HG03575 (cell line): ENCODE measurements around the gene EPN3.

ENCODE experiments used
- ATAC-seq: cut with Tn5 transposase; IDR thresholded peaks from one replicate; pipeline ENCODE4 v1.9.1; 2021; ENCODE audit not compliant: unreplicated experiment, insufficient number of reproducible peaks, low FRiP score; ENCODE audit errors: extremely low read depth

EPN3 gene

DNA sequence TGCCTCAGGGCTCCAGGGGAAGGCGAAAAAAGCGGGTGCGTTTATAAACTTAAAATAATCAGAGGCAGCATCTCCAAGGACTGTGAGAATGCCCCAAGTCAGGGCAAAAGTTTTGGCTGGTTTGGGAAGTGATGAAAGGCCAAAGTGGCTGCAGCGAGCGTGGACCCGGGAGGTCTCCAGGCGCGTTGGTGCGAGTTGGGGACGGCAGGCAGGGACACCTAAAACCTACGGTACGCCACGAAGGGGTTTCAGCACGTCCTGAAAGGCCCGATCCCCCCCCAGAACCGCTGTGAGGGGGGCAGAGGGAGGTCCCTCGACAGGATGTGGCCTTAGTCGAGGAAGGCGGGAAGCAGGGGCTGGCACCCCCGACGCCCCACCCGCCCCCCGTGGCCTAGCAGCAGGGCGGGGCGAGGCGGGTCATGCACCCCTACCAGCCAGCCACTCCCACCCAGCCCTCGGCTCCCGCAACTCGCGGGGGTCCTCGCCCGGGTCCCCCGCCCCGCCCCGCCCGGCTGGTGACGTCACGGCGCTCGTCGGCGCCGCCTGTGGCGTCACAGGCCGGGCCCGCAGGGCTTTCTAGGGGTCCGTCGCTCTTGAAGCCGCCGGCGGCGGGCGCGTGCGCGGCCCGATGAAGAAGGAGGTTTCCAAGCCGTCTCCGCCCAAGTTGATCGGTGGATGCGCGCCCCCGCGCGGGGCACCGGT is 24.5 kb upstream of the EPN3 start, which contains the start of gene MYCBPAP:
TSS of gene MYCBPAP (plus strand) at position 569 of the 702 bp plus-strand sequence. CDS start 236 bp downstream, outside the sequence.
- ATAC-seq = no peak

GRCh38 chr17:50508573-50509460 is 23.7 kb upstream of the EPN3 start:
- ATAC-seq = no peak

GRCh38 chr17:50511058-50511457 is 21.5 kb upstream of the EPN3 start:
- peak; percentile 42 for ATAC-seq

DNA sequence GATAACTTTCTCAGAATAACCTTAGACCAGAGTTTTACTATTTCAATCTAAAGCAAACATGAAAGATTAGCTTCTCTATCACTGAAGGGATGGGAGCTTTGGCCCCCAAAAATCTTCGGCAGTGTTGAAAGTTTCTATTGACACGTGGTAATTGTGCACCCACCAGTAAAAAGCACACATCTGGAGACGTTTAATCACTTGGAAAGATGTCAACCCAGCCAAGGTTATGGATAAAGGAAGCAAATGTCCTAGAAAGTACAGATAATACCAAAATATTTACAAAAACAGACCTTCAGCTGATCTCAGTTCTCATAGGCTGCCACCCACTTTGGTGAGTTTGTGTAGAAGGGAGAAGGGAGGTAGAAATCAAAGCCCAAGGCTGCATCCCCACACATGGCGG is 19.0 kb upstream of the EPN3 start:
- no peak for ATAC-seq

DNA sequence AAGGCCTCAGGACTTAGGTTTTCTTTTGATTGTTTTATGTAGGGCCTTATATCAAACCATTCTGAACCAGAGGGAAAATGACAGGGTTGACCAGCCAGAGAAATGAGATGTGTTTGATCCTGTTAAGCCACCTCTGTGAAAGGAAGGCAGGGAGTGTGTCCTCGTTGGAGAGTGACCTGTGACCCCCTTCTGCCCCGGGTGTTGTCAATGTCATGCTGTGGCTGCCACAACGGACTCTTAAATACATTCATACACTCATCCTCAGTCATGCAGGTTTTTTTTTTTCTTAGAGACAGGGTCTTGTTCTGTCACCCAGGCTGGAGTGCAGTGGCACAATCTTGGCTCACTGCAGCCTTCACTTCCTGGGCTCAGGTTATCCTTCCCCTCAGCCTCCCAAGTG is 18.1 kb upstream of the EPN3 start:
- ATAC-seq = no peak

DNA sequence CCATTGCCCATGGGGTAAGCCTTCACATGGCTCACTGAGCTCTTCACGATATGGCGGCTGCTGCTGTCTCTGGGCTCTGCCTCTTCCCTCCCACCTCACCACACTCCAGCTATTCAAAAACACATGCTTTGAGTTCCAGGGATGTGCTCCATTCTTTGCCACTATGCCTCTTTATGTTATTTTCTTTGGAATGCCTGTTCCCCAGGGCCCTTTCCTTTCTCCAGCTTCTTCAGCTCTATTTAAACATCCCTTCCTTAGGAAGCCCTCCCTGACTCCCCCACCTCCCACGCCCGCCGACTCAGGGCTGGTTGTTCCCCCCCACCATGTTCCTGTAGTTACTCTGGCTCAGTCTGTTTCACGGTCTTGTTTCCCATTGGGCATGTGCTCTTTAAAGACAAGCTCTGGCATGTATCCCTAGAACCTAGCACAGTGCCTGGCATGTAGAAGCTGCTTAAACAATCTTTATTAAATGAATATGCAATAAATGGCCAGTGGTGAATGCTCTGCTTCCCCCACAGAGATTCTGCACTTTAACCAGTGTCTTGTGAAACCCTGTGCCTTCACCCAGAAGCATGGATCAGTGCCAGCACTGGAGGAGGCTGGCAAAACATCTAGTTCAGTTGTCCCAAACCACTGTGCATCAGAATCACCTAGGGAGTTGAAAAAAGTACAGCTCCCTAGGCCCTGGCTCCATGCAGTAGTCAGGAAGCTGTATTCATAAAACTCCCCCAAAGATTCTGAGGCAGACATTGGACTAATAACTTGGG is 17.4 kb upstream of the EPN3 start:
- no peak for ATAC-seq

DNA sequence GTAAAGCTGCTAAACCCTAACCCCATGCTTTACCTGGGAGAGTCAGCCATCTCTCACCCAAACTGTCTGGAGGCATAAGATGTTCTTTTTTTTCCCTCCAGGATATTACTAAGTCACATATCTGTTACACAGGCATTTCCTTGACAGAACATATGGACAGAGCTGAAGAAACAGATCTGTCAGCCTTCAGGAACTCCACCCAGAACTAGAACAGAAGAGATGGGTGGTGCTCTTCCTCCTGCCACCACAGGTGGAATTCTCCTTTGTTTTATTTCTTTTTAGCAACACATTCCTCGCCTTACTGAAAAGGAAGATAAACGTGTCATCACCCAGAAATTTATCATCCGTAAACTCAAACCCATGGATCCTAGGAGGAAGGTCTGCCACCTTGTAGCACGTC is 15.5 kb upstream of the EPN3 start:
- no peak for ATAC-seq

DNA sequence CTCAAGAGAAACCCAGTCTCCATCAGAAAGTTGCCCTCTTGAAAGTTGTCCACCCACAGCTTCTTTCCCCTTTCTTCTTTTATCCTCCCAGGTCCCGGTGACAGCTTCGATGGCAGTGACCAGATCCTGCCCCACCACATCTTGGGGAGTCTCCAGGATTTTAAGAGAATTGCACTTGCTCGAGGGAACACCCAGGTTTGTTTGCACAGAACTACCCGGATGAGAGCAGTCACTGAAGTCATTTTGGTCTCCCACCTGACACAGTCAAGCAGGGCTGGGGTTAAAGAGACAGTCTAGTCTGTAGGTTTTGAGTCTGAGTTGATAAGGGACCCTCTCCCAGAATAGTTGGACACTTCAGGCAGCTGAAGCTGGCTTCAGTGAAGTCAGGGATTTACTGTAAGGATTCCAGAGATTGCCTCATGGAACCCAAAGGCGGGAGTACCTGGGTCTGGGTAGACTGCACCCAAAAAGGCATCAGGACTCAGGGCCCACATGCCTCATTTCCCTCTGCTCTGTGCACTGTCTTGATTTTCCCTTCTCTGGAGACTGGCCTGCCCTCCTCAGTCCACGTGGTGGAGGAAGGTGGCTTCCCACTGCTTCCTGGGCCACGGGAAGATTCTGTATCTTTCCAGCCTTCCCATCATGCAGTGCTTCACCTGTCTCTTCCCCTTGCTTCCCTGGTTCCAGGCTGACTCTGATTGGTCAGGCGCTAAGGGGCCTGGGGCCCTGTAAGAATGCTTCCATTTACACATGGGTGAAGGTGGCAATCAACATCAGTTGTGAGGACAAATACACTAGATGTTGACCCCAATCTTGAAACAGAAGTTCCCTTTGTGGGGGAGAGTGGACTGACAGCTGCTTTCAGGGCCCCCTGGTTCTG is 14.8 kb upstream of the EPN3 start:
- ATAC-seq = no peak

DNA sequence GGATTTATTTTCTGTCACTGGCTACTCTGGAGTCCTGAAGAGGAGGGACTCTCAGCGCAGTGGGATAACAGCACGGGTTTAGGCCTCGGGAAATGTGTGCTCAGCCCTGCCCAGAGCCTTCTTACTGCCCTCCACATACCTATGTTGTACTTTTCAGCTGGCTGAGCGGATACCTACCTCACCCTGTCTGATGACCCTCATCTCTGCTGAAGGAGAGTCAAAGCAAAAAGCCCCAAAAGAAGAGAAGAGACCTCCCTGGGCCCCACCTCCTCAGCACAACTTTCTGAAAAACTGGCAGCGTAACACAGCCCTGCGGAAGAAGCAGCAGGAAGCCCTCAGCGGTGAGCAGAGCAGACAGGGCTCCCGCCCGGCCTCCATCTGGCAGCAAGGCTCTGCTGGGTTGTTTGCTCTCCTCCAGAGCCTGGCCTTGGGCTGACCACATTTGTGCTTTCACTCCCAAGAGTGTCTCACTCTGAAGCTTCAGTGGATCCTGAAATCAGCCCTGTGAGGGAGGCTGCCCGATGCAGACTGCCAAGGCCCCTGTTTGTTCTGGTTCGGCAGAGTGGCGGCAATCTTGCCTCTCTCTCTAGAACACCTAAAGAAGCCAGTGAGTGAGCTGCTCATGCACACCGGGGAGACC is 14.0 kb upstream of the EPN3 start:
- no peak for ATAC-seq

GRCh38 chr17:50519141-50519834 is 13.2 kb upstream of the EPN3 start:
- no peak for ATAC-seq

GRCh38 chr17:50520483-50520882 is 12.1 kb upstream of the EPN3 start:
- no peak for ATAC-seq

GRCh38 chr17:50521514-50521913 is 11.0 kb upstream of the EPN3 start:
- ATAC-seq = no peak

DNA sequence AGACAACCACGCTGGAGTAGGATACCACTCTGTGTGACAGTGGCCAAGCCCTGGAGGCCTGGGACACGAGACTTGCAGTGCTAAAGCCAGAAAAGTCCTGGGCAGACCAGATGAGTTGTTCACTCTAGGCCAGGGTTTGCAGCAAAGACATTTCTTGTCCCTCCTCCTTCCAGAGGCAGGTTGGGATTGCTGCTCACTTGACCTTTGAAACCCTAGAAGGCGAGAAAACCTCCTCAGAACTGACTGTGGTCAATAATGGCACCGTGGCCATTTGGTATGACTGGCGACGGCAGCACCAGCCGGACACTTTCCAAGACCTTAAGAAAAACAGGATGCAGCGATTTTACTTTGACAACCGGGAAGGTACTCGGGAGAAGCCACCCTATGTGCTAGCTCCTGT is 9.8 kb upstream of the EPN3 start:
- no peak for ATAC-seq

GRCh38 chr17:50523208-50523607 is 9.3 kb upstream of the EPN3 start:
- no peak for ATAC-seq

DNA sequence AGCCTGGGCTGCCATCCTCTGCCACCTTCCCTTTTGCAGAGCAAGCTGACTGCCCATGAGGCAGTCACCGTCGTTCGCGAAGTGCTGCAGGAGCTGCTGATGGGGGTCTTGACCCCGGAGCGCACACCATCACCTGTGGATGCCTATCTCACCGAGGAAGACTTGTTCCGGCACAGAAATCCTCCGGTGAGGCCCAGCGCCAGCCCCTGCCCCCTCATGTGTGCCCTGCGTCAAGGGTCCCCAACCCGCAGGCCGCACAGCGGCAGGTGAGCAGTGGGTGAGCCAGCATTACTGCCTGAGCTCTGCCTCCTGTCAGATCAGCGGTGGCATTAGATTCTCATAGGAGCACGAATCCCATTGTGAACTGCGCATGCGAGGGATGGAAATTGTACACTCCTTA is 7.7 kb upstream of the EPN3 start:
- no peak for ATAC-seq

DNA sequence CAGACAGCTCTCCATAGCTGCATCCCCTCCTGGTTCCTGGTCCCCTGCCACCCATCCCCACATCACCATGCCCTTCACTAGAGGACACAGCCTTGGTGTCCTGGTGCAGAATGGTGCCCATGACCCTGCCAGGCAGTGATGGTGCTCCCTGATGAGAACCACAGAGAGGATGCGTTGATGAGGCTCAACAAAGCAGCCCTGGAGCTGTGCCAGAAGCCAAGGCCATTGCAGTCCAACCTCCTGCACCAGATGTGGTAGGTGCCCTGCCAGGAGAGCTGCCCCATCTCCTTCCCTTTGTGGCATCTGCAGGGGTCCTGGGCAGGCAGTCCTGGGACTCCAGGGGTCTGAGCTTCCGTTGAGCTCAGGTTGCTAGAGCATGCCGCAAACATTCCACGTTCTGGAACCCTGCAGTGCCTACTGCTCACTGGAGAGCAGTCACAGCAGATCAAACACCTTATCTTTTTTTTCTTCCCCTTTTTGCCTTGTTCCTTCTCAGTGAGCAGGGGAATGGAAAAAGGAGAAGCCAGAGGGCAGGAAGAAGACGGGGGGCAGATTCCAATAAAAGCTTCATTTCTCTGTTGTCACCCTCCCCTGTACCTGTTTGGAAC is 5.3 kb upstream of the EPN3 start:
- ATAC-seq = no peak

DNA sequence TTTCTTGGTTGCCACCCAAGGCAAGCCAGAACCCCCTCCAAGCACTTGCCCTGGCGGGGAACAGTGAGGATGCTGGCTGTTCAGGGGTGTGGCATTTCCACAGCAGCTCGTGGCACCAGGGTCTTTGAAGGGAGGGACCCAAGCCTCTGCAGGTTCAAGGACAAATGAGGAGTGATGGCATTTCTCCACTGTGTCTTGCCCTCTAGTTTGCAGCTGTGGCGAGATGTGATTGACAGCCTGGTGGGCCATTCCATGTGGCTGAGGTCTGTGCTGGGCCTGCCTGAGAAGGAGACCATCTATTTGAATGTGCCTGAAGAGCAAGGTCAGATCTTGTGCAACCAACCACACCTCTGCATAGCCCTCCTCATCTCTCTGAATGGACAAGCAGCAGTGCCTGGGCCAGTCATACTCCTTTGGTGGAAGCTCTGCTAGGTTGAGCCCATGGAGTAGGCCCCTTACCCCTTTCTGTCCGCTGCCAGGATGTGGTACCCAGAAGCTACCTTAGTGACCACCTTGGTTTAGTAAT is 4.5 kb upstream of the EPN3 start:
- ATAC-seq = no peak
